B cell (primary cell): ENCODE results near the gene TAF5L.

Experiments
- EZH2 ChIP-seq: IDR thresholded peaks from 2 replicates; pipeline ENCODE4 v1.6.1; 2012; ENCODE audit warnings: borderline replicate concordance, low read depth, mild to moderate bottlenecking, moderate library complexity, low read length; ENCODE audit not compliant: insufficient read depth, poor library complexity, severe bottlenecking
- TF ChIP-seq, protein P1 (sequence below): fragments of 200-600 bp; IDR thresholded peaks from one replicate; pipeline ENCODE4 v1.8.0; 2022; ENCODE audit warnings: antibody characterized with exemption, mild to moderate bottlenecking

GRCh38 chr1:229550812-229551567 lies 74.9 kb downstream of the TAF5L start:
- no peak for TF ChIP-seq EZH2
- TF ChIP-seq, protein P1, sequence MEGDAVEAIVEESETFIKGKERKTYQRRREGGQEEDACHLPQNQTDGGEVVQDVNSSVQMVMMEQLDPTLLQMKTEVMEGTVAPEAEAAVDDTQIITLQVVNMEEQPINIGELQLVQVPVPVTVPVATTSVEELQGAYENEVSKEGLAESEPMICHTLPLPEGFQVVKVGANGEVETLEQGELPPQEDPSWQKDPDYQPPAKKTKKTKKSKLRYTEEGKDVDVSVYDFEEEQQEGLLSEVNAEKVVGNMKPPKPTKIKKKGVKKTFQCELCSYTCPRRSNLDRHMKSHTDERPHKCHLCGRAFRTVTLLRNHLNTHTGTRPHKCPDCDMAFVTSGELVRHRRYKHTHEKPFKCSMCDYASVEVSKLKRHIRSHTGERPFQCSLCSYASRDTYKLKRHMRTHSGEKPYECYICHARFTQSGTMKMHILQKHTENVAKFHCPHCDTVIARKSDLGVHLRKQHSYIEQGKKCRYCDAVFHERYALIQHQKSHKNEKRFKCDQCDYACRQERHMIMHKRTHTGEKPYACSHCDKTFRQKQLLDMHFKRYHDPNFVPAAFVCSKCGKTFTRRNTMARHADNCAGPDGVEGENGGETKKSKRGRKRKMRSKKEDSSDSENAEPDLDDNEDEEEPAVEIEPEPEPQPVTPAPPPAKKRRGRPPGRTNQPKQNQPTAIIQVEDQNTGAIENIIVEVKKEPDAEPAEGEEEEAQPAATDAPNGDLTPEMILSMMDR, result no peak
